HepG2 (cell line): ENCODE measurements around the gene PRXL2A. TPM values are rescaled to one million over a fixed set of nuclear protein-coding genes. Genes with fewer than 3 reads are reported as not detected.

Source experiments
- ATAC-seq: fragments of 200-7000 bp; cut with Tn5 transposase; 3 replicates; pipeline ENCODE4 v1.9.1; 2020; ENCODE audit warnings: mild to moderate bottlenecking, moderate library complexity
- BruUV-seq: library from RNA; stranded (reverse); fragments of 400-500 nt; replicated peaks from 2 replicates; lab custom pipeline; 2021; lab: Mats Ljungman, UMichigan
- CTCF ChIA-PET: fragments of 300-600 bp; formaldehyde crosslinking; extraction: SDS; loops from one replicate; lab custom pipeline; 2021; ENCODE audit warnings: low total read pairs, inconsistent platforms, low intra/inter-chr PET ratio; lab: Yijun Ruan, JAX
- POLR2A ChIA-PET: fragments of 350-600 bp; sonication (Branson Sonifier 250); formaldehyde crosslinking; loops from one replicate; lab custom pipeline; 2020; ENCODE audit warnings: antibody characterized with exemption, inconsistent platforms; lab: Yijun Ruan, JAX
- DNase-seq: peaks from one replicate; pipeline ENCODE4 v3.0.0-alpha.2; 2015; ENCODE audit warnings: low spot score
- FAIRE-seq: peaks from 3 replicates; lab custom pipeline; 2011; peaks lifted over from hg19 to GRCh38; lab: Jason Lieb, UNC
- H2AFZ ChIP-seq: one replicate; pipeline ENCODE4 v1.6.1; 2011; ENCODE audit warnings: low read length, inconsistent platforms
- H3K27ac ChIP-seq: fragments of 300-600 bp; 3 replicates; pipeline ENCODE4 v1.8.0; 2011; ENCODE audit warnings: mixed run types, mild to moderate bottlenecking, mixed read lengths, low read length, inconsistent platforms; ENCODE audit not compliant: insufficient read depth; ENCODE audit errors: extremely low read length
- H3K27me3 ChIP-seq, 2 experiments: fragments of 200-600 bp in 1 of 2; 2 replicates in 1 of 2; 3 replicates in 1 of 2; pipeline versions ENCODE4 v1.6.0 to v1.8.0; 2011; ENCODE audit warnings: low read length in 2 of 2, mild to moderate bottlenecking in 2 of 2, moderate library complexity in 2 of 2, inconsistent platforms in 1 of 2; ENCODE audit not compliant: insufficient read depth in 2 of 2, control insufficient read depth in 1 of 2
- H3K36me3 ChIP-seq, 2 experiments: fragments of 200-600 bp in 1 of 2; replicated peaks in 1 of 2; 2 replicates in 1 of 2; 3 replicates in 1 of 2; pipeline versions ENCODE4 v1.5.1 to v1.8.0; 2011; ENCODE audit warnings: low read length in 2 of 2, inconsistent platforms in 1 of 2; ENCODE audit not compliant: insufficient read depth in 2 of 2, control insufficient read depth in 1 of 2
- H3K4me1 ChIP-seq: 2 replicates; pipeline ENCODE4 v1.5.1; 2012; ENCODE audit warnings: low read length, inconsistent platforms; ENCODE audit not compliant: insufficient read depth
- H3K4me2 ChIP-seq: 2 replicates; pipeline ENCODE4 v1.6.0; 2011; ENCODE audit warnings: low read depth, low read length, inconsistent platforms
- H3K4me3 ChIP-seq, 3 experiments: fragments of 200-600 bp in 1 of 3; sonication (generic), shearing (Covaris generic) in 1 of 3; replicated peaks in 1 of 3; 2 replicates each; pipeline ENCODE4 v1.5.1; 2011 to 2016; ENCODE audit warnings: low read length in 3 of 3, inconsistent platforms in 2 of 3, low read depth in 2 of 3, mild to moderate bottlenecking in 2 of 3, control low read depth in 1 of 3, mixed read lengths in 1 of 3; ENCODE audit not compliant: insufficient read depth in 1 of 3
- H3K79me2 ChIP-seq: one replicate; pipeline ENCODE4 v1.6.1; 2011; ENCODE audit warnings: low read length, inconsistent platforms; ENCODE audit not compliant: insufficient read depth
- H3K9ac ChIP-seq: 2 replicates; pipeline ENCODE4 v1.6.0; 2011; ENCODE audit warnings: mild to moderate bottlenecking, low read depth, low read length, inconsistent platforms; ENCODE audit not compliant: insufficient read depth
- H3K9me3 ChIP-seq: 2 replicates; pipeline ENCODE4 v1.5.1; 2012; ENCODE audit warnings: mild to moderate bottlenecking, low read length
- H4K20me1 ChIP-seq: 2 replicates; pipeline ENCODE4 v1.6.0; 2011; ENCODE audit warnings: inconsistent platforms, mild to moderate bottlenecking, low read length, moderate library complexity; ENCODE audit not compliant: insufficient read depth
- SNAI1 ChIP-seq: sonication (generic); formaldehyde crosslinking; IDR thresholded peaks from 2 replicates; pipeline ENCODE4 v1.5.0; 2020; ENCODE audit warnings: mild to moderate bottlenecking, missing genetic modification reagents, borderline replicate concordance
- ZFP90 ChIP-seq: sonication (generic); formaldehyde crosslinking; IDR thresholded peaks from 2 replicates; pipeline ENCODE4 v1.8.0; 2022; ENCODE audit warnings: missing genetic modification reagents, mild to moderate bottlenecking, inconsistent platforms, borderline replicate concordance
- ZNF615 ChIP-seq: sonication (generic); formaldehyde crosslinking; IDR thresholded peaks from 2 replicates; pipeline ENCODE4 v1.5.0; 2020; ENCODE audit warnings: mild to moderate bottlenecking, missing genetic modification reagents, borderline replicate concordance
- ZNF639 ChIP-seq: conservative IDR thresholded peaks from 2 replicates; pipeline ENCODE4 v1.6.1; 2018; ENCODE audit warnings: missing genetic modification reagents
- in situ Hi-C: cut with HindIII; loops from 2 replicates; pipeline ENCODE4 v1.10.0; 2017; ENCODE audit warnings: low pct_unique_long_range_greater_than_20kb; ENCODE audit not compliant: extremely low pct_ligation_motif_present
- intact Hi-C: fragments of 100-400 bp; cut with micrococcal nuclease; formaldehyde crosslinking; loops from one replicate; pipeline ENCODE4 v1.10.0; 2022; ENCODE audit not compliant: unreplicated experiment
- polyA plus RNA-seq, 8 experiments: library from polyadenylated mRNA; depleted of rRNA in 3 of 8; stranded (reverse) in 7 of 8; unstranded in 1 of 8; fragments of >200 nt; fragmentation: Illumina TruSeq in 4 of 8; extraction: Trizol in 4 of 8; gene quantifications; 2 replicates each; pipeline versions ENCODE4 v1.2.1 to v1.2.3, GENCODE V29; 2011 to 2016; ENCODE audit warnings: low read depth in 4 of 8, missing spikeins in 1 of 8, mixed read lengths in 1 of 8; ENCODE audit not compliant: insufficient read depth in 1 of 8
- total RNA-seq, 5 experiments: library from RNA; depleted of rRNA; stranded (reverse); fragments of >200 nt; fragmentation: Illumina TruSeq; extraction: Trizol; gene quantifications; 2 replicates each; pipeline ENCODE4 v1.2.3, GENCODE V29; 2016; ENCODE audit warnings: low read depth in 1 of 5
- TF ChIP-seq, protein P1 (sequence below): sonication (generic); formaldehyde crosslinking; IDR thresholded peaks from 2 replicates; pipeline ENCODE4 v1.8.0; 2022; ENCODE audit warnings: missing genetic modification reagents, mild to moderate bottlenecking, borderline replicate concordance

The PRXL2A gene
- total and polyA plus RNA-seq, 2 of the 13 experiments (the other 11 are each of a cell fraction or from before 2014, with no cell fraction given), result 43.9 to 79.9 TPM

GRCh38 chr10:80451132-80451531 lies 42.8 kb downstream of the PRXL2A start (continued):
- TF ChIP-seq ZNF615 (CRISPR knock-in tag), result no peak
- TF ChIP-seq, protein P1, sequence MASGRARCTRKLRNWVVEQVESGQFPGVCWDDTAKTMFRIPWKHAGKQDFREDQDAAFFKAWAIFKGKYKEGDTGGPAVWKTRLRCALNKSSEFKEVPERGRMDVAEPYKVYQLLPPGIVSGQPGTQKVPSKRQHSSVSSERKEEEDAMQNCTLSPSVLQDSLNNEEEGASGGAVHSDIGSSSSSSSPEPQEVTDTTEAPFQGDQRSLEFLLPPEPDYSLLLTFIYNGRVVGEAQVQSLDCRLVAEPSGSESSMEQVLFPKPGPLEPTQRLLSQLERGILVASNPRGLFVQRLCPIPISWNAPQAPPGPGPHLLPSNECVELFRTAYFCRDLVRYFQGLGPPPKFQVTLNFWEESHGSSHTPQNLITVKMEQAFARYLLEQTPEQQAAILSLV (CRISPR knock-in tag), result no peak
- TF ChIP-seq ZNF639 (CRISPR knock-in tag), result no peak

DNA sequence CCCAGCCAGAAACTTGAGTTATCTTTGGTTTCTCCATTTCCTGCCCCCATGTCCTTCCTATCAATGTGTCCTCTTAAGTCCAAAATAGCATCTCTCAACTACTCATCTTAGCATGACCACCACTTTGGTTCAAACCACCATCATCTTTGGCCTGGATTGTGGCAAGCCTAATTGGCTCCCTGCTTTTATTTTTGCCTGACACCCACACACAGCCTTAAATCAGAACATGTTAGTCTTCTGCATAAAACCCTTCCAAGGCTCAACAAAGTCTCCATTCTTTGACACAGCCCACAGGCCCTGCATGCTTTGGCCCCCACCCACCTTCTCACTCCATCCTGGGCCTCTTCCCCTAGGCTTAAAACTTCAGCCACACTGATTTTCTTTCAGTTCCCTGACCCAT lies 43.7 kb downstream of the PRXL2A start:
- in situ Hi-C loops, result no loop called here
- ATAC-seq (no peak), FAIRE-seq (no peak), DNase-seq (no peak)
- intact Hi-C loops, result no loop called here
- BruUV-seq, result no TSS peak
- Histone ChIP-seq H3K9me3 (no peaks in the 10 kb centered on the region), H3K27ac (no peak overlapping the region), H3K4me1 (peaks cover 58% of the 10 kb centered on the region), H3K27me3 (no peaks in the 10 kb centered on the region; a peak in 1 of 5 replicates), H4K20me1 (peaks cover 5% of the 10 kb centered on the region; the same call in 1 of the 2 replicates), H3K4me2 (no peak overlapping the region), H3K4me3 (no peak overlapping the region), H2AFZ (no peak overlapping the region), H3K36me3 (no peaks in the 10 kb centered on the region), H3K9ac (no peak overlapping the region), H3K79me2 (peaks cover 25% of the 10 kb centered on the region)
- POLR2A ChIA-PET, result interaction anchor here (1.7 to 3.3 kb wide), 2 partner anchors 48 to 53 kb away, joined by 7 to 16 read pairs; no protein-coding TSS in a partner anchor
- TF ChIP-seq SNAI1 (CRISPR knock-in tag), result no peak
- TF ChIP-seq ZFP90 (CRISPR knock-in tag), result no peak
- CTCF ChIA-PET, result no interaction called here
